A549 (cell line): ENCODE measurements around the gene SCAMP1. TPM values are rescaled to one million over a fixed set of nuclear protein-coding genes. Genes with fewer than 3 reads are reported as not detected.

Experiments
- ATAC-seq, 2 experiments: fragments of 200-7000 bp in 1 of 2; fragments of >200 bp in 1 of 2; cut with Nextera tagmentation in 1 of 2; cut with Tn5 transposase in 1 of 2; 3 replicates each; pipeline versions ENCODE4 v1.8.0 to v1.9.1; 2018 to 2020; ENCODE audit warnings: mild to moderate bottlenecking in 1 of 2, moderate library complexity in 1 of 2
- CTCF ChIA-PET: fragments of 300-600 bp; sonication (Branson Sonifier 250); formaldehyde crosslinking; extraction: SDS; loops from one replicate; lab custom pipeline; 2021; ENCODE audit warnings: antibody characterized with exemption, inconsistent platforms; lab: Yijun Ruan, JAX
- POLR2A ChIA-PET: fragments of 350-600 bp; formaldehyde crosslinking; extraction: SDS; loops from one replicate; lab custom pipeline; 2021; ENCODE audit warnings: antibody characterized with exemption, inconsistent platforms; lab: Yijun Ruan, JAX
- DNase-seq, 2 experiments: peaks; one replicate each; pipeline versions ENCODE4 v3.0.0 to v3.0.0-alpha.2; 2011 to 2016; ENCODE audit warnings: low read depth in 1 of 2, low spot score in 1 of 2
- FAIRE-seq: peaks from 2 replicates; lab custom pipeline; 2011; peaks lifted over from hg19 to GRCh38; lab: Jason Lieb, UNC
- H3K27ac ChIP-seq, 2 experiments: fragments of >200 bp; sonication (Bioruptor Twin); formaldehyde crosslinking; 3 replicates each; pipeline ENCODE4 v1.5.1; 2016 to 2017
- H3K4me1 ChIP-seq: fragments of >200 bp; sonication (Bioruptor Twin); formaldehyde crosslinking; 3 replicates; pipeline ENCODE4 v1.6.1; 2016
- H3K4me2 ChIP-seq: fragments of >200 bp; sonication (Bioruptor Twin); formaldehyde crosslinking; 3 replicates; pipeline ENCODE4 v1.6.1; 2016
- H3K4me3 ChIP-seq: fragments of >200 bp; sonication (Bioruptor Twin); formaldehyde crosslinking; 3 replicates; pipeline ENCODE4 v1.5.1; 2016
- H3K9me3 ChIP-seq: fragments of >200 bp; sonication (Bioruptor Twin); formaldehyde crosslinking; 3 replicates; pipeline ENCODE4 v1.6.1; 2016
- ATOH8 ChIP-seq: fragments of 250-450 bp; sonication (Bioruptor Pico); IDR thresholded peaks from 2 replicates; pipeline ENCODE4 v1.5.0; 2020; ENCODE audit warnings: low read depth, mild to moderate bottlenecking, moderate library complexity
- BHLHE40 ChIP-seq: IDR thresholded peaks from 2 replicates; pipeline ENCODE4 v1.6.1; 2012; ENCODE audit warnings: low read depth, low read length, inconsistent platforms
- CHD2 ChIP-seq: fragments of 150-350 bp; IDR thresholded peaks from 2 replicates; pipeline ENCODE4 v1.6.1; 2014; ENCODE audit warnings: low read length; ENCODE audit not compliant: partially characterized antibody
- CHD4 ChIP-seq: fragments of 200-600 bp; sonication (generic); IDR thresholded peaks from 2 replicates; pipeline ENCODE4 v1.6.1; 2016; ENCODE audit warnings: antibody characterized with exemption, mild to moderate bottlenecking, borderline replicate concordance
- CTCF ChIP-seq: fragments of >200 bp; sonication (Bioruptor Twin); formaldehyde crosslinking; IDR thresholded peaks from 3 replicates; pipeline ENCODE4 v1.5.1; 2016
- E2F6 ChIP-seq: IDR thresholded peaks from 2 replicates; pipeline ENCODE4 v1.6.1; 2012; ENCODE audit warnings: low read depth, borderline replicate concordance
- HDAC2 ChIP-seq: fragments of 200-600 bp; sonication (generic); IDR thresholded peaks from 2 replicates; pipeline ENCODE4 v1.6.1; 2016
- HES2 ChIP-seq: fragments of >200 bp; sonication (Bioruptor Twin); formaldehyde crosslinking; IDR thresholded peaks from 2 replicates; pipeline ENCODE4 v1.6.1; 2016
- HEYL ChIP-seq: fragments of 250-450 bp; sonication (Bioruptor Pico); IDR thresholded peaks from 2 replicates; pipeline ENCODE4 v1.8.0; 2021; ENCODE audit warnings: mild to moderate bottlenecking, moderate library complexity
- HMGXB4 ChIP-seq: fragments of 250-450 bp; sonication (Bioruptor Pico); IDR thresholded peaks from 2 replicates; pipeline ENCODE4 v1.5.0; 2021; ENCODE audit warnings: mild to moderate bottlenecking, moderate library complexity, borderline replicate concordance
- JUN ChIP-seq, 2 experiments: fragments of >200 bp; sonication (Bioruptor Twin); formaldehyde crosslinking; IDR thresholded peaks; 2 replicates in 1 of 2; 3 replicates in 1 of 2; pipeline ENCODE4 v1.6.1; 2016 to 2017
- JUNB ChIP-seq: fragments of >200 bp; sonication (Bioruptor Twin); formaldehyde crosslinking; IDR thresholded peaks from 2 replicates; pipeline ENCODE4 v1.6.1; 2016
- KDM1A ChIP-seq: fragments of 200-600 bp; sonication (generic); IDR thresholded peaks from 2 replicates; pipeline ENCODE4 v1.6.1; 2016; ENCODE audit warnings: low read depth, mild to moderate bottlenecking
- NR3C1 ChIP-seq: fragments of >200 bp; sonication (Bioruptor Twin); formaldehyde crosslinking; IDR thresholded peaks from 3 replicates; pipeline ENCODE4 v1.6.1; 2017
- REST ChIP-seq: fragments of 200-600 bp; sonication (generic); IDR thresholded peaks from 2 replicates; pipeline ENCODE4 v1.6.1; 2016; ENCODE audit warnings: antibody characterized with exemption, mild to moderate bottlenecking, moderate library complexity
- SREBF2 ChIP-seq: fragments of 450-650 bp; IDR thresholded peaks from 2 replicates; pipeline ENCODE4 v1.6.1; 2014; ENCODE audit warnings: mild to moderate bottlenecking, moderate library complexity
- ZC3H11A ChIP-seq: fragments of 450-650 bp; IDR thresholded peaks from 2 replicates; pipeline ENCODE4 v1.6.1; 2014; ENCODE audit warnings: antibody characterized with exemption, mild to moderate bottlenecking
- ZFP36 ChIP-seq: fragments of 450-650 bp; IDR thresholded peaks from 2 replicates; pipeline ENCODE4 v1.6.1; 2014; ENCODE audit warnings: borderline replicate concordance; ENCODE audit not compliant: partially characterized antibody
- ZNF302 ChIP-seq: fragments of 250-450 bp; sonication (Bioruptor Pico); IDR thresholded peaks from 2 replicates; pipeline ENCODE4 v1.9.0; 2021; ENCODE audit warnings: inconsistent platforms, mild to moderate bottlenecking, moderate library complexity
- ZSCAN20 ChIP-seq: fragments of 250-450 bp; sonication (Bioruptor Pico); IDR thresholded peaks from 2 replicates; pipeline ENCODE4 v1.8.0; 2022; ENCODE audit warnings: mild to moderate bottlenecking, moderate library complexity
- polyA plus RNA-seq, 4 experiments: library from polyadenylated mRNA; depleted of rRNA in 3 of 4; stranded (reverse); fragments of >200 nt; fragmentation: RNase III in 1 of 4; extraction: RNeasy Plus Mini Kit Qiagen cat#74134 plus additional on column Dnase treatment in 1 of 4; gene quantifications; 2 replicates in 3 of 4; 3 replicates in 1 of 4; pipeline ENCODE4 v1.2.3, GENCODE V29; 2011 to 2017

SCAMP1 gene
- polyA plus RNA-seq, 2 of the 4 experiments (the other 2 are of a cell fraction) = 23.8 to 42.2 TPM

GRCh38 chr5:78496373-78496772 is 136.0 kb downstream of the SCAMP1 start:
- peak overlapping the region in 1 of 2 experiments; percentile 22; a peak in 1 of 6 replicates for H3K27ac ChIP-seq
- CTCF ChIA-PET = interaction anchor here (0.8 to 2.7 kb wide), 3 partner anchors 13 to 37 kb away, joined by 3 to 9 read pairs (median 5); no protein-coding TSS in a partner anchor

More at GRCh38 chr5:78496373-78496772, 136.0 kb downstream of the SCAMP1 start:
- no peak overlapping the region for H3K4me2 ChIP-seq
- TF ChIP-seq REST (no peak), KDM1A (no peak), E2F6 (no peak), HDAC2 (no peak), HMGXB4 (CRISPR knock-in tag) (no peak), CHD2 (no peak), ZC3H11A (no peak), HES2 (no peak), ZNF302 (CRISPR knock-in tag) (no peak), BHLHE40 (no peak), ATOH8 (no peak), ZFP36 (no peak), CTCF (no peak), NR3C1 (no peak), HEYL (CRISPR knock-in tag) (no peak), SREBF2 (no peak), JUNB (no peak), ZSCAN20 (no peak), CHD4 (no peak), JUN (IDR thresholded peaks at IDR 0.05) (no peak)
- POLR2A ChIA-PET = no interaction called here
- no peaks in the 10 kb centered on the region for H3K9me3 ChIP-seq
- FAIRE-seq (no peak), DNase-seq (no peak), ATAC-seq (peak in 1 of 2 experiments; percentile 55; a peak in 3 of 6 replicates)
- H3K4me1 ChIP-seq = peaks cover 16% of the 10 kb centered on the region; the same call in 2 of the 3 replicates
- no peak overlapping the region for H3K4me3 ChIP-seq
